DOHH2 (cell line): Measurements from ENCODE around the gene DDX54.

Source experiments
- EZH2phosphoT487 ChIP-seq: fragments of 200-600 bp; sonication (generic); IDR thresholded peaks from 2 replicates; pipeline ENCODE4 v1.6.1; 2017; ENCODE audit warnings: borderline replicate concordance, mild to moderate bottlenecking, antibody characterized with exemption, low read length, moderate library complexity, mixed read lengths
- TF ChIP-seq, protein P1 (sequence below): fragments of 200-600 bp; sonication (generic); IDR thresholded peaks from one replicate; pipeline ENCODE4 v1.5.1; 2014; ENCODE audit warnings: antibody characterized with exemption, mild to moderate bottlenecking, low read depth, low read length; ENCODE audit not compliant: poor library complexity, severe bottlenecking

DNA sequence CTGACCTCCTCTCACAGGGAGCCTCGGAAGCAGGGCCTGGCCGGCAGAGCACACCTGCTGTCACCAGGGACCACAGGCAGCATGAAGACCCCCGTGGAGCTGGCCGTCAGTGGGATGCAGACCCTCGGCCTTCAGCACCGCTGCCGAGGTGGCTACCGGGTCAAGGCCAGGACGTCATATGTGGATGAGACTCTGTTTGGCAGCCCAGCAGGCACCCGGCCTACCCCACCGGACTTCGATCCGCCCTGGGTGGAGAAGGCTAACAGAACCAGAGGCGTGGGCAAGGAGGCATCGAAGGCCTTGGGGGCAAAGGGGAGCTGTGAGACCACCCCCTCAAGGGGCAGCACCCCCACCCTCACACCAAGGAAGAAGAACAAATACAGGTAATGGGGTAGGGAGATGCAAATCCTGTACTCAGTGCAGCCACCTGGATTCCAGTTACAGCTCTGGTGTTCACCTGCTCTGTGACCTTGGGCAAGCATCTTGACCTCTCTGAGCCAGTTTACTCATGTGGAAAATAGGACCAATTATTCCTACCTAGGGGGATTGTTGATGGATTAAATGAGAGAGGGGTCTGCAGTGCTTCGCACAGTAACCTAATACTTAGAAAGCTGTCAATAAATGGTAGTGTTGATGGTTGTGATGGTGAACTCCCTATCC is 1.5 kb upstream of the DDX54 start:
- TF ChIP-seq, protein P1, sequence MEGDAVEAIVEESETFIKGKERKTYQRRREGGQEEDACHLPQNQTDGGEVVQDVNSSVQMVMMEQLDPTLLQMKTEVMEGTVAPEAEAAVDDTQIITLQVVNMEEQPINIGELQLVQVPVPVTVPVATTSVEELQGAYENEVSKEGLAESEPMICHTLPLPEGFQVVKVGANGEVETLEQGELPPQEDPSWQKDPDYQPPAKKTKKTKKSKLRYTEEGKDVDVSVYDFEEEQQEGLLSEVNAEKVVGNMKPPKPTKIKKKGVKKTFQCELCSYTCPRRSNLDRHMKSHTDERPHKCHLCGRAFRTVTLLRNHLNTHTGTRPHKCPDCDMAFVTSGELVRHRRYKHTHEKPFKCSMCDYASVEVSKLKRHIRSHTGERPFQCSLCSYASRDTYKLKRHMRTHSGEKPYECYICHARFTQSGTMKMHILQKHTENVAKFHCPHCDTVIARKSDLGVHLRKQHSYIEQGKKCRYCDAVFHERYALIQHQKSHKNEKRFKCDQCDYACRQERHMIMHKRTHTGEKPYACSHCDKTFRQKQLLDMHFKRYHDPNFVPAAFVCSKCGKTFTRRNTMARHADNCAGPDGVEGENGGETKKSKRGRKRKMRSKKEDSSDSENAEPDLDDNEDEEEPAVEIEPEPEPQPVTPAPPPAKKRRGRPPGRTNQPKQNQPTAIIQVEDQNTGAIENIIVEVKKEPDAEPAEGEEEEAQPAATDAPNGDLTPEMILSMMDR, result no peak
- no peak for TF ChIP-seq EZH2phosphoT487
